HG03045 (cell line): Measurements from ENCODE around the gene TEX30.
A peak's percentile ranks its signal among the peaks of the same experiment; 100 is the strongest.
"Not testable (repeated sequence)": the region's sequence is repeated elsewhere in the genome, so short reads cannot be mapped to it uniquely, and the experiment has no call there.

Source experiments
- ATAC-seq: cut with Tn5 transposase; IDR thresholded peaks from one replicate; pipeline ENCODE4 v1.9.1; 2021; ENCODE audit warnings: mild to moderate bottlenecking, moderate library complexity; ENCODE audit not compliant: unreplicated experiment

The TEX30 gene

DNA sequence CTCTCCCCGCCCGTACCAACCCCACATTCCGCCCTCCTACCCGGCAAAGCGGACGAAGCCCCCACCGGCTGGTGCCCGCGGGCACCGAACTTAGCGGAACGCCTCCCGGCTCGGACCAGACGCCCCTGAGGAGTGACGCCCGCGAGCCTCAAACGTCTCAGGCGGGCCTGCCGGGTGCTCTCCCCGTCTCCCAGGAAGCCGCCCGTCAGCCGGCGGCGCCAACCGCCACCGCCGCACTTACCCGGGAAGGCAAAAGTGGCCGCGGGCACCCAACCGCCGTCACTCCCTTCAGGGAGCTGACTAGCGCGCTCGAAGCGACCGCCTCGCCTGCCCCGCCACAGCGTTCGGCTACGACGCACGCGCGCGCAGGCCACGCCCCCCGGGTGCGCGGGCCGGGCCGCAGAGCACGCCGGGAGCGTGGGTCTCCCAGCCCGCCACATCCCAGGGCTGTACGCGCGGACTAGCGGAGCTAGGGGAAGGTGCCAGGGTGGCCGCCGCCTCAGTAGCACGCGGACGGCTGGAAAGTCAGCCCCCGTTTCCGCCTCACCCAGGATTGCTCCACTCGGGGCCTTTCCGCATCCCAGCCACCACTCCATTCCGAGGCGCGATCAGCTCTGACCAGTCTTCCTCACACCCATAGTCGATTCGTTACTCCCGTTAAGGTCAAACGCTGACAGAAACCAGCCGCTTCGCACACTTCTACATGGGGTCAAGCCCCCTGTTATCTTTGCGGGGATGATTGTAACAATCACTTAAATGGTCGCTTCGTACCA is at the start of gene TEX30:
Gene TEX30, minus strand, starts transcription at position 346 of the 773 bp plus-strand sequence. CDS start 3,760 bp downstream, outside the sequence.
- peak; percentile 94 for ATAC-seq

DNA sequence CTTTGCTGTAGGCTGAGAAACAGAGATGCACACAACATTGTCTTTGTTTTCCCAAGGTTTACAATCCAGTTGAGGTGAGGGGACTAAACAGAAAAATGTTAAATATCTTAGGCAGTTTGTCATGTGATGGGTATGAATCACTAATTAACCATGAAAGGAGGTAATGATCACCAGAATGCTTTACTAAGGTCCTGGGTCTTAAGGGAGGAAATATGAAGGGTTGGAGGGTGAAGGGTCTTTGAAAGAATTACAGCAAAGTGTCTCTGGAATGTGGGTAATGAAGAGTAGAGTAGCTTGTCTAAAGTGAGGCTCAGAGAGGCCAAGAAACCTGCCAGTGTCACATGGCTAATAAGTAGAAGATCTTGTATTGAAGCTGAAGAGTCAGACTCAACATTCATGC is 44.3 kb upstream of the TEX30 start:
- ATAC-seq, result no peak

DNA sequence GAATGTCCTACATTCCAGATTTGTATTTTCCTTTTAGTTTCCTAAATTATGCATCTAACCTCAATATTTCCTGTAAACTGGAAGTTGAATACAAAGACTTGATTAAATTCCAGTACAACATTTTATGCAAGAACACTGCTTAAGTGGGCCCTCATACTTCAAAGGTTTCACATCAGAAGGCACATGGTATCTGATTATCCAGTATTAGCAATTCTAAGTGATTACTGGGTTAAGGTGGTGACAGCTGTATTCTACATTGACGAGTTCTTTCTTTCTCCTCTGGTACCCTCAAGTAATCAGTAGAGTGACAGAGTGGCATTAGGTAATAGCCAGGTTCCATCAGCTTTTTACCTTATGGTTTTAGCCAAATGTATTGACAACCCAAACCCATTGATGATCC is 43.7 kb upstream of the TEX30 start:
- no peak for ATAC-seq

DNA sequence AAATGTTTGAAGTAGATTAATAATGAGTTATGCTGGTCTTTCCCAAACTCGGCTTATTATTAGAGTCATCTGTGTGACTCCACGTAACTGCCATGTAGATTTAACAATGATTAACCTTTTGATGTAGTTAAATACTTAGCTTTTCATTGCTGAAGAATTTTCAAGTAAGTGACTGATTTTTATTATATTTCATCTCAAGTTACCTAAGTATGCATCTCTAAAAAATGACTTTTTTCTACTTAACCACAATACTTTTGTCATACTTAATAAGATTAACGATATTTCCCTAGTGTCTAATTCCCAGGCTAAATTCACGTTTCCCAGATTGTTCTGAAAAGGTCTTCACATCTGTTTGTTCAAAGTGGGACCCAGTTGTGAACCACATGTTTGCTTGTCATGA is 43.1 kb upstream of the TEX30 start:
- ATAC-seq, result no peak

DNA sequence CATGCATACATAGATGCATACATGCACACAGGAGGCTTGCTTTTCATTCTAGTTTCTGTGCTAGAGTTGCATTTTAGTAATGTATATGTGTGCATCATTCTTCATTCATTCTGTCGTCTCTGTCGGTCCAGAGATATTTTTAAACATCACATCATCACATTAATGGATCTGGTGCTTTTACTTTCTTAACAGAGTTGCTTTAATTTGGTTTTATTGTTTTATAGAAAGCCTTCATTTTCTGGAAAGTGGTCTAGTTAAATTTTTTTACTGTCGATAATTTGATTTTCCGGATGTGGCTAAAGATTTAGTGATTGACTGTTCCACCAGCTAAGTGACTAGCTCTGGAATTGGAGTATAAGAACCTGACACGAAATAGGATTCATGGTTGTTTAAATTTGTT is 42.2 kb upstream of the TEX30 start:
- no peak for ATAC-seq

DNA sequence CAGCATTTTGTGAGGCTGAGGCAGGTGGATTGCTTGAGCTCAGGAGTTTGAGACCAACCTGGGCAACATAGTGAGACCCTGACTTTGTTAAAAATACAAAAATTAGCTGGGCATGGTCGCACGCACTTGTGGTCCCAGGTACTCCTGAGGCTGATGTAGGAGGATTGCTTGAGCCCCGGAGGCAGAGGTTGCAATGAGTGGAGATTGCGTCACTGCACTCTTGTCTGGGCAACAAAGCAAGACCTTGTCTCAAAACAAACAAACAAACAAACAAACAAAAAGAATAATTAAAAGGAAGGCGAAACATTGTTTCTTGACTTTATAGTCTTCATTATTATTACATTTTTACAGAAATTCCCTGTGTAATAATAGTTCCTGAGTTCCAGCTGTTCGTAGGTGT is 41.2 kb upstream of the TEX30 start:
- ATAC-seq, result no peak

DNA sequence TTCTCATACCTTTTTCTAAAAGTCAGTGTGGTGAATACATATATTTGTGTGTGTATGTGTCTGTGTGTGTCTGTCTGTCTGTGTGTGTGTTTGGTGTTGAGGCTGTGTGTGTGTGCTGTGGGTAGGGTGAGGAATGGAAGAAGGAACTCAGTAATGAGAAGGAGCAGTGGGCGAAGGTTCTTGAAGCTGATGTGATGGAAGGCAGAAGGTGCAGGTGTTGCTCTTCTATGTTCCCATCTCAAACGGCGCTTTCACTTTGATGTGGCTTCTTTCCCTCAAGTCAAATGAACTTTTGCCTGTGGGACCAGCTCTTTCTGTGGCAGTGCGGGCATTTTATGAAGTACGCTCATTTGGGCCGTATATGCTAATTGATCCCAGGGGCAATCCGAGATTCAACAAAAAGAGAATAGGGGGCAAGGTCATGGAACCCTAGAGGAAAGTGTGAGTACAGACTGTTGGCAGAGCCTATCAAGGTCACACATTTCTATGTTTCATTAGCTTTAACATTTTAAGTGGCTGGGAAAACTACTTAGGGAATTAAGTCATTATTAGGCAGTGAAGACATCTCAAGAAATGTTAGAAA is 40.5 kb upstream of the TEX30 start:
- peak; percentile 62 for ATAC-seq

DNA sequence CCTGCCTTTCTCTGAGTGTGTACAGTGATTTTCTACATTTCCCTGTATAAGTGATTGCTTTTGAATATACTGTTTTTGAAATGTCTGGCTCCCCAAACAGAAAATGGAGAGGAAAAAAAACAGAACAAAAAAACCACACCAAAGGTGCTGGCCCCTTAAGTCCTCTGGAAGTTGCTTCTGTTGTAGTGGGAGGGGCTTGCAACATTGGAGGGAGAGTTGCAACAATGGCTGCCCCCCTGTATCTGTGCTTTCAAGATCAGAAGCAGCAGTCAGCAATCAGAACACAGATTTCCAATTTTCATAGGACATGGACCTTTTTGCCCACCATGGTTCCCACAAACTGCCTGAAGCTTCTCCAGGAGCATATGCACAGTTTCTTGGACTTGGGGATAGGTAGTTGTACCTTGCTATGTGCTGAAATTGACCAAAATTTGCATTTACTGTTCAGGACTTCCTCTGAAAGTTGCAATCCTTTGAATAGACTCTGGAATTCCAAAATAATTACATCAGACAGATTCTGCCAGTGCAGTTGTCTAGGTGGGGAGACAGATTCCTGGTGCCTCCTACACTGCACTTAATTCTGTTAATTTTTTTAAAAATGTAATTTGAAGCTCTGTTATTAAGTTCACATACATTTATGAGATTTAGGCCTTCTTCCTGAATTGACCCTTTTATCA is 39.2 kb upstream of the TEX30 start:
- no peak for ATAC-seq

DNA sequence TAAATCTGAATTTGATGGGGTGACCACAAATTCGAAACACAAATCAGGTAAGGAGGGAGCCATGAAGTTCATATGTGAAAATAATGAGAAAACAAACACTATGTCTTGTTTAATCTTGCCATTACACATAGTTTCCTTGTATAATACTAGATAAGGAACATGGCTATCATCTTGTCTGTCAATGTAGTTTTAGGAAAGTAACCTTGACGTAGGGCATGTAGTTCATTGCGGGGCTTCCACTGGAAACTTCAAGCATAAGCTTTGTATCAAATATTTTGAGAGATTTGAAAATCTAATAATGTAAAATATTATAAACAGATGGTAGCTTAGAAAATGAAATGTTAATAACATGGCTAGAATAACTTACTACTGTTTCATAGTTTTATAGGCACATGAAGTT is 34.1 kb upstream of the TEX30 start:
- no peak for ATAC-seq

DNA sequence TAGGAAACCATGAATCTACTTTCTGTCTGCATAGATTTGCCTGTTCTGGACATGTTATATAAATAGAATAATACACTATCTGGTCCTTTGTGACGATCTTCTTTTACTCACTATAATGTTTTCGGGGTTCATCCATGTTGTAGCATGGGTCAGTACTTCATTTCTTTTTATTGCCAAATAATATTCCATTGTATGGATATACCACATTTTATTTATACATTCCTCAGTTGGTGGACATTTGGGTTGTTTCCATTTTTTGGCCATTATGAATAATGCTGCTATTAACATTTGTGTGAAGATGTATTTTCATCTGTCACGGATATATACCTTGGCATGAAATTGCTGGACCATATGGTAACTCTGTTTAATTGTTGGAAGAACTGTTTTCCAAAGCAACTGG is 32.1 kb upstream of the TEX30 start:
- no peak for ATAC-seq

DNA sequence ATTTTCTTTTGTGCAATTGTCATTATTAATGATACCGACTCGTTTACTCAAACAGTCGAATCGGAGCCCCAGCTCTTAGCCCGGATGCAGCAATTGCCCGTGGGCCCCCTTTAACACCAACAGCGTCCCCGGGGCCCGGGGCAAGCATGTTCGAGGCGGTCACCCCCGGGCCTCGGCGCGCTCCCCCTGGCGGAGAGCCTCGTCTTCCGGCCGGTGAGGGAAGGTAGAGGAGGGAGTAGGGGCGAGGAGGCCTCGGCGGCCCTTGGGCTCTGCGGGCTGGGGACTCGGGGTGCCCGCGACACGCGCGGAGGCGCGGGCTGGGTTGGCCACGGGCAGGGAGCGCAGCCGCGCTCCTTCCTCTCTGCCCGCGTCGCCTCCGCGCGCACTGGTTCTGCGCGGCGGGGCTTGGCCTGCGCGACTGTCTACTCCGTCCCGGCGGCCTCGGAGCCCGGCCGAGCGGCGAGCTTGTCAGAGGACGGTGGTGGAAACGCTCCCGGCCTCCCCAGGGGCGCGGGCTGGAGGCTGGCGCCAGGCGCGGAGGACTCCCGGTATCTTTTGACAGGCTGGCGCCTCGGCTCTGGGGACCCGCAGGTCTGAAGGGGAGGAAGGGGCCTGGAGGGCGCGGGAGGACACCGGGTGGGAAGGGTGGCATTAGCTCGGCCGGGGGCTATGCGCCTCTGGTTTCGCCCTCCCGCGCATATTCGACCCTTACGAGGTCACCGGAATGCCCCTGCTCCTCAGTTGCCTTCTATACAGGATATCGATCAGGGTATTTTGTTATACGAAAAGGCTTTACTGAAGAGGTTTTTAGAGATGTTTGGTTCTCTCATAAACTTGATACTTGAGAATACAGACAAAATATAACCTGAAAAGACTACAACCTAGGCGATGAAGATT is 26.8 kb upstream of the TEX30 start:
- ATAC-seq, result peak; percentile 82

DNA sequence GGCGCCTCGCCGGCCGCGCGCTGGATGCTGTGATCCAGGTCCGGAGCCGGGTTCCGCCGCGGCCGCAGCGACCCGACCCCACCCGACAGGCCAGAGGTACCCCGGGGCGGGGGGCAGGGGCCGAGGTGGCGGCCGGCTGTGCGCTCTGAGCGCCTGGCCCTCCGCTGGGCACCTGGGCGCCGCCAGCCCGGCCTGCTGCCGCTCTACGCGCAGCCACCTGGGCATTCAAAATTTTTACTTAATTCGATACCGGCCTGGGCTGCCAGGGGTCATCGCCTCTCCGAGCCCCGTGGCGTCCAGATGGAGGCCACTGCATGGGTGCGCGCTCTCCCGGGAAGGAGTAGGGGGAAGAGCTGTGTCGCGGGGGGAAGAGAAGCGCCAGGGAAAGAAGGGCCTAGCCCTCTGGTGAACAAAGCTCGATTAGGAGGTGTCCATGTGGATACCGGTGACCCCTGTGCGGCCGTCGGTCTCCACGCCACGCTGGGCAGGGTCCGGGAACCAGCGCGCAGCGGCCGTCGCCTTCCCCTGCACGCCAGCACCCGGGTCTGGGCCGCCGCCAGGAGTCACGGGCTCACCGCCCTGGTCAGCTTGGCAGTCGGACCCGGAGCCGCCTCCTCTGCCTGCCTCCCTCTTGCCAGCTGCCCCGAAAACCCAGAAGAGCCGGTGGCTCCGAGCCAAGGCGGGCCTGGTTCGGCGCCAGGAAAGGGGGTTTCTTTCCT is 26.0 kb upstream of the TEX30 start:
- ATAC-seq, result peak; percentile 10

DNA sequence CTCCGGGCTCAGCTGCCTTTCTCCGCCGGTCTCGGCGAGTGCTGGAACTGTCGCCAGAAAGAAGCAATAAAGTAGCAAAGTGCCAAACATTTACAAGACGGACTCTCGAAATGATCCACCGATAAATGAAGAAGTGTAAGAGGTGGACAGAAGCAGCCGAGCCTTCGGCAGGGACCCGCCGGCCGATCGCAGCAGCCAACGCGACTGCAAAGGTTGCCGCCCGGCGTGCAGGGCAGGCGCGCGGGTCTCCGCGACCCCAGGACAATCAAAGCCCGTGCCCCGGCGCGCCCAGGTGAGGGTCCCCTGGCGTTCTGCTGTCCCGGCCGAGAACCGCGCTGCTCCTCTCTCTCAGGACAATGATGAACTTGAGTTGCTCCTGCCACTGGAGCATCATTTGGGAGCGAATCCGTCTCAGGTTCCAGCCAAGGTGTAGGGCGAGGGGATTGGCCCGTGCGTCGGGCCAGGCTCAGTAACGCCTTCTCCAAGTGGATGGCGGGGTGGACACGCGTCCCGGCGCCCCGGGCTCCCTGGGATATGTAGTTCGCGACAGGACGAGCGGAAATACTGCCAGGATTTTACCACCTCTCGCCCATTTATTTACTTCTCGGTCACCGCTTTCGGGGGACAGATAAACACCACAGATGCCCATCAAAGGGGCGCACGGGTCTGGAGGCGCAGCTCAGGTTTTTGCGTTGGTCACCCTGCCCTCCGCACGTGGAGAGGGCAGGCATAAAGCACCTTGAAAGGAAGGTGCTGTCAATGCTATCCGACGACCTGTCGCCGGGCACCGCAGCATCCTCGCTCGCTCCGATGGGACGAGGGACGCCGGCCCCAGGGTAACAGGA is 25.2 kb upstream of the TEX30 start, which contains the start of the genes BIVM and POGLUT2:
Gene BIVM, plus strand, starts transcription at position 539 of the 845 bp plus-strand sequence. CDS start 8,149 bp downstream, outside the sequence.
Gene POGLUT2, minus strand, starts transcription at position 396 of the 845 bp plus-strand sequence. Its CDS starts 306 bp downstream, at position 90.
- ATAC-seq, result peak; percentile 83

DNA sequence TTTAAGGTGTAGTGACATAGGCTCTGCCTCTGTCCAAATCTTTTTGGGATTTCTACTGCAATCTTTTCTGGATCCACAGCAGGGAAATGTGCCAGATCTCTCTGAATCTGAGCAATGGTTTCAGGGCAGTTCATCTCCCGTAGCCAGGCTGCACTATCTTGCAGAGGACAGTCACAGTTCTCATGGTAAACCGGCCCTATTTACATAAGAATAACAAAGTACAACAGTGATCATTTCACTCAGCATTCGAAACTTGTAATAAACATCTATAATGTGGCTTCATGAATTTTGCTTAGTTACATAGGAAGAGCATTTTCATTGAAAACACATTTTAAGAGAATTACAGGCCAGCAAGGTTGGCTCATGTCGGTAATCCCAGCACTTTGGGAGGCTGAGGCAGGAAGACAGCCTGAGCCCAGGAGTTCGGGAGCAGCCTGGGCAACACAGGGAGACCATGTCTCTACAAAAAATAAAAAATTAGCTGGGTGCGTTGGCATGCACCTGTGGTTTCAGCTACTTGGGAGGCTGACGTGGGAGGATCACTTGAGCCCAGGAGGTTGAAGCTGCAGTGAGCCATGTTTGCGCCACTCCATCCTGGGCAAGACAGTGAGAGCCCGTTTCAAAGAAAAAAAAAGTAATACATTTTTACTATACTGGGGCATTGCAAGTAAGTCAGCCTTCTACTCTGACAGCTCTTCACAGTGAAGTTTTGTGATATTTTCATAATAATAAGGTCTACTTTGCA is 20.2 kb upstream of the TEX30 start:
- no peak for ATAC-seq

DNA sequence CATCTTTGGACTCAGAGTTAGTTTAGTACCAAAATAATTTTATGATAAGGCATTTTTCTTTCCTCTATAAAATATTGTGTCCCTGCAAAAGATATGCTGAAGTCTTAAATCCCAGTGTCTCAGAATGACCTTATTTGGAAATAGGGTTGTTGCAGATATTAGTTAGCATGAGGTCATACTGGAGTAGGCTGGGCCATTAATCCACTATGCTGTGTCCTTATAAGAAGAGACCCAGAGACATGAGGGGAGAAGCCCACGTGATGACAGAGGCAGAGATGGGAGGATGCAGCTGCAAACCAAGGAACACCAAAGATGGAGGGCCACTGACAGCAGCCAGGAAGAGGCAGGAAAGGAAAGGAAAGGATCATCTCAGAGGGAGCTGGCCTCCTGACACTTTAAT is 18.8 kb upstream of the TEX30 start:
- no peak for ATAC-seq

DNA sequence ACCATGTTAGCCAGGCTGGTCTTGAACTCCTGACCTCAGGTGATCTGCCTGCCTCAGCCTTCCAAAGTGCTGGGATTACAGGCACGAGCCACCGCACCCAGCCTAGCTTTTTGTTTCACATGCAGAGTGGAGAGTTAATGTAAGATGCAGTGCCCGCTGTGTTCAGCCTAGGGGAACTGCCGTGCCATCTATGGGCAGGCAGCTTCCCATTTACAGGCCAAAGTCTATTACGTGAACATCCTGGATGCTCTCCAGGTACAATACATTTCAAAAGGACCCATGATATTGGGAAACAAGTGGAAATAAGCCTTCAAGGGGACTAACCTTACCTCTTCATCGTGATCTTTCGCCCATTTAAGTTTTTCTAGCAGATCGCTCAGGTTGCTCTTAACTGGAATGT is 15.1 kb upstream of the TEX30 start:
- ATAC-seq, result no peak

DNA sequence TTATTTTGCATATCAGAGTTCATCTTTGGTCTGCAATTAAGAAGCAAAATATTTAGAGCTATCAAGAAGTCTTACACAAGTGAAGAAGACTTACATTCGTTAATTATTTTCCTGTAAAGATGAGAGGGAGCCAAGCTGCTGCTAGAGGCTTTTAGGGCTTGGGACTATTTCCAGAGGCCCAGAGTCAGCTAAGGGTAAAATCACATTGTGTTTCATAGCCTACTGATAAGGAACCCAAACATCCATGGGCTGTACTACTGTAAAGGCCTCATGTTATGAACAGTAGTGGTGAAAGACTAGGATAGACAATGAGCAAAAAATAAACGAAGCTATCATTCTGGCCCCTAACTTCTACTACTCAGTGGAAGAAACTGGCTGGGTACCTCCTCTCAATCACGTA is 10.9 kb upstream of the TEX30 start:
- no peak for ATAC-seq

DNA sequence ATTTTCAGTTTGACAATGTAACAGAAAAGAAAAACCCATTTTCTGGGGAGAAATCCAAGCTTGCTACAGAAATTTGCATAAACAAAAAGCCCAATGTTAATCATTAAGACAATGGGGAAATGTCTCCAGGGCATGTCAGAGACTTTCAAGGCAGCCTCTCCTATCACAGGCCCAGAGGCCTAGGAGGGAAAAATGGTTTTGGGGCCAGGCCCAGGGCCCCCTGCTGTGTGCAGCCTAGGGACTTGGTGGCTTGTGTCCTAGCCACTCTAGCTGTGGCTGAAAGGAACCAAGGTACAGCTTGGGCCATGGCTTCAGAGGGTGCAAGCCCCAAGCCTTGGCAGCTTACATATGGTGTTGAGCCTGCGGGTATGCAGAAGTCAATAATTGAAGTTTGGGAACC is 8.0 kb upstream of the TEX30 start:
- ATAC-seq, result no peak

DNA sequence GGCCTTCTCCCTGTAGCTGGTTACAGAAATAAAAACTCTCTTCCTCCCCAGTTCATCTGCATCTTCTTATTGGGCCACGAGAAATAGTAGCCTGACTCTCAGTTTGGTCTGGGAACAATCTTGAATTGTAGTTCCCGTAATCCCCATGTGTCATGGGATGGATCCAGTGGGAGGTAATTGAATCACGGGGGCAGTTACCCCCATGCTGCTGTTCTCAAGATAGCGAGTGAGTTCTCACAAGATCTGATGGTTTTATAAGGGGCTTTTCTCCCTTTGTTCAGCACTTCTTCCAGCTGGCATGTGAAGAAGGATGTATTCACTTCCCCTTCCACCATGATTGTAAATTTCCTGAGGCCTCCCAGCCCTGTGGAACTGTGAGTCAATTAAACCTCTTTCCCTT is 7.1 kb upstream of the TEX30 start:
- ATAC-seq, result not testable (repeated sequence)
